Measurements from ENCODE around the gene ZFP57.

The ZFP57 gene

GRCh38 chr6:29651413-29652197 is 29.3 kb downstream of the ZFP57 start:
- DNase-seq, result peak; percentile 68 to 76

- peak; percentile 99 for DNase-seq
Observed at GRCh38 chr6:29649701-29650673, 31.0 kb downstream of the ZFP57 start.

- peak; percentile 49 to 60 for DNase-seq
Observed at GRCh38 chr6:29647927-29648642, 32.9 kb downstream of the ZFP57 start.

- DNase-seq, result no peak
Observed at GRCh38 chr6:29641430-29642148, 39.4 kb downstream of the ZFP57 start.

GRCh38 chr6:29637247-29637646 is 43.7 kb downstream of the ZFP57 start:
- no peak for DNase-seq

GRCh38 chr6:29633534-29633905 is 47.4 kb downstream of the ZFP57 start:
- no peak for DNase-seq

- DNase-seq, result peak; percentile 28 to 40
Observed at GRCh38 chr6:29632789-29633533, 48.0 kb downstream of the ZFP57 start, which contains the start of gene GABBR1. Gene GABBR1 (minus strand): TSS chr6:29633183. CDS start chr6:29632385, 798 bp downstream.

GRCh38 chr6:29631860-29632731 is 48.9 kb downstream of the ZFP57 start:
- no peak for DNase-seq

GRCh38 chr6:29631209-29631810 is 49.6 kb downstream of the ZFP57 start:
- no peak for DNase-seq

GRCh38 chr6:29630315-29630714 is 50.6 kb downstream of the ZFP57 start:
- no peak for DNase-seq

GRCh38 chr6:29629571-29629970 is 51.4 kb downstream of the ZFP57 start:
- no peak for DNase-seq

- DNase-seq, result peak; percentile 22 to 40
Observed at GRCh38 chr6:29628419-29629281, 52.3 kb downstream of the ZFP57 start.

GRCh38 chr6:29627755-29628418 is 53.1 kb downstream of the ZFP57 start:
- no peak for DNase-seq

GRCh38 chr6:29626948-29627754 is 53.8 kb downstream of the ZFP57 start:
- no peak for DNase-seq

GRCh38 chr6:29625337-29625930 is 55.5 kb downstream of the ZFP57 start:
- DNase-seq, result no peak

- no peak for DNase-seq
Observed at GRCh38 chr6:29624520-29624961, 56.4 kb downstream of the ZFP57 start.

Measured in AML-193 (cell line).